Hepatocyte (in vitro differentiated cells): ENCODE results near the gene GMDS. TPM values are rescaled to one million over a fixed set of nuclear protein-coding genes. Genes with fewer than 3 reads are reported as not detected.

Experiments
- DNase-seq: peaks from one replicate; pipeline ENCODE4 v3.0.0-alpha.2; 2016; ENCODE audit warnings: low spot score
- H2AFZ ChIP-seq: fragments of 200-600 bp; sonication (generic); 2 replicates; pipeline ENCODE4 v1.6.0; 2016; ENCODE audit warnings: antibody characterized with exemption, mild to moderate bottlenecking
- H3K27ac ChIP-seq: fragments of 200-600 bp; sonication (generic); 2 replicates; pipeline ENCODE4 v1.5.1; 2016; ENCODE audit warnings: mild to moderate bottlenecking
- H3K27me3 ChIP-seq: fragments of 200-600 bp; sonication (generic); 2 replicates; pipeline ENCODE4 v1.6.1; 2016
- H3K36me3 ChIP-seq: fragments of 200-600 bp; sonication (generic); replicated peaks from 2 replicates; pipeline ENCODE4 v1.5.1; 2016; ENCODE audit warnings: low read depth; ENCODE audit not compliant: insufficient read depth
- H3K4me1 ChIP-seq: fragments of 200-600 bp; sonication (generic); 2 replicates; pipeline ENCODE4 v1.5.1; 2016; ENCODE audit warnings: mild to moderate bottlenecking, moderate library complexity; ENCODE audit not compliant: insufficient read depth
- H3K4me2 ChIP-seq: fragments of 200-600 bp; sonication (generic); 2 replicates; pipeline ENCODE4 v1.6.0; 2016
- H3K4me3 ChIP-seq: fragments of 200-600 bp; sonication (generic); 2 replicates; pipeline ENCODE4 v1.5.1; 2016; ENCODE audit warnings: mild to moderate bottlenecking
- H3K79me2 ChIP-seq: fragments of 200-600 bp; sonication (generic); 2 replicates; pipeline ENCODE4 v1.6.0; 2017; ENCODE audit warnings: mild to moderate bottlenecking
- H3K9me2 ChIP-seq: fragments of 200-600 bp; sonication (generic); replicated peaks from 2 replicates; pipeline ENCODE4 v1.6.0; 2017; ENCODE audit warnings: mild to moderate bottlenecking; ENCODE audit not compliant: insufficient read depth
- H3K9me3 ChIP-seq: fragments of 200-600 bp; sonication (generic); 2 replicates; pipeline ENCODE4 v1.5.1; 2016; ENCODE audit warnings: low read depth, mild to moderate bottlenecking
- H4K20me1 ChIP-seq: fragments of 200-600 bp; sonication (generic); 2 replicates; pipeline ENCODE4 v1.6.0; 2016; ENCODE audit warnings: mild to moderate bottlenecking; ENCODE audit not compliant: insufficient read depth, poor library complexity, severe bottlenecking
- EZH2 ChIP-seq: fragments of 200-600 bp; sonication (generic); IDR thresholded peaks from 2 replicates; pipeline ENCODE4 v1.6.1; 2016; ENCODE audit warnings: antibody characterized with exemption, mild to moderate bottlenecking, borderline replicate concordance
- EZH2phosphoT487 ChIP-seq: fragments of 200-600 bp; sonication (generic); IDR thresholded peaks from one replicate; pipeline ENCODE4 v1.6.1; 2018; ENCODE audit warnings: antibody characterized with exemption, mild to moderate bottlenecking, low read depth, moderate library complexity; ENCODE audit not compliant: unreplicated experiment, severe bottlenecking
- WGBS: methylation state at CpG from one replicate; pipeline ENCODE4 v1.1.6; 2016; ENCODE audit warnings: low lambda C conversion rate; ENCODE audit errors: missing lambda C conversion rate; 5-methylcytosine and 5-hydroxymethylcytosine counted together
- polyA plus RNA-seq: library from polyadenylated mRNA; unstranded; fragments of >200 nt; fragmentation: Nextera tagmentation; extraction: Ambion mirVana; gene quantifications from 2 replicates; pipeline ENCODE4 v1.2.1, GENCODE V29; 2016
- total RNA-seq: library from RNA; depleted of rRNA; stranded (reverse); fragments of >200 nt; gene quantifications from 2 replicates; pipeline ENCODE4 v1.2.3, GENCODE V29; 2014
- TF ChIP-seq, protein P1 (sequence below): fragments of 200-600 bp; sonication (generic); IDR thresholded peaks from 2 replicates; pipeline ENCODE4 v1.5.1; 2016; ENCODE audit warnings: antibody characterized with exemption, mild to moderate bottlenecking; ENCODE audit not compliant: poor library complexity

The GMDS gene
- total and polyA plus RNA-seq, 2 experiments from 2014 or later, result 20.7 to 32.6 TPM

DNA sequence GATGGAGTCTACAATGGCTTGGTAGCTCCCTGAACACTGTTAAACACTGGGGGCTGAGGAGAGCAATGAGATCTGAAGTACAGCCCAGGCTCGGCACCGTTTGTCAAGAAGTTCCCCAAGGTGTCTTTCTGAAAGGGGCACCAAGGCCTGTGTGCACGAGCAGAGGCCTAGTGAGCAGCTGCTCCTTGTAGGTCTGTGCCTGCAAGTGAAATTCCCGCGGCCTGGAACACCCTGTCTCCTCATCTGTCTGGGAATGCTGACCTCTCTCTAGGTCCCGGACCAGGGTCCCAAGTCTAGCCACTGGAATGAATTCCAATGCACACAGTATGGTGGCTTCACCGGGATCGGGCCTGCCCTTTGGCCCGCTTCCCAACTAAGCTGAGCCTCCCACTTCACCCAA is 500.9 kb downstream of the GMDS start:
- Histone ChIP-seq H3K9me2 (no peaks in the 10 kb centered on the region), H3K79me2 (no peaks in the 10 kb centered on the region), H3K27ac (no peak overlapping the region), H3K36me3 (no peaks in the 10 kb centered on the region), H4K20me1 (no peaks in the 10 kb centered on the region), H2AFZ (no peak overlapping the region), H3K4me1 (no peaks in the 10 kb centered on the region), H3K4me2 (no peak overlapping the region), H3K27me3 (no peaks in the 10 kb centered on the region), H3K9me3 (no peaks in the 10 kb centered on the region), H3K4me3 (no peak overlapping the region)
- DNase-seq, result no peak
- 96% methylated on average over 9 of the region's 9 CpGs for WGBS
- TF ChIP-seq EZH2 (no peak), EZH2phosphoT487 (no peak)
- TF ChIP-seq, protein P1, sequence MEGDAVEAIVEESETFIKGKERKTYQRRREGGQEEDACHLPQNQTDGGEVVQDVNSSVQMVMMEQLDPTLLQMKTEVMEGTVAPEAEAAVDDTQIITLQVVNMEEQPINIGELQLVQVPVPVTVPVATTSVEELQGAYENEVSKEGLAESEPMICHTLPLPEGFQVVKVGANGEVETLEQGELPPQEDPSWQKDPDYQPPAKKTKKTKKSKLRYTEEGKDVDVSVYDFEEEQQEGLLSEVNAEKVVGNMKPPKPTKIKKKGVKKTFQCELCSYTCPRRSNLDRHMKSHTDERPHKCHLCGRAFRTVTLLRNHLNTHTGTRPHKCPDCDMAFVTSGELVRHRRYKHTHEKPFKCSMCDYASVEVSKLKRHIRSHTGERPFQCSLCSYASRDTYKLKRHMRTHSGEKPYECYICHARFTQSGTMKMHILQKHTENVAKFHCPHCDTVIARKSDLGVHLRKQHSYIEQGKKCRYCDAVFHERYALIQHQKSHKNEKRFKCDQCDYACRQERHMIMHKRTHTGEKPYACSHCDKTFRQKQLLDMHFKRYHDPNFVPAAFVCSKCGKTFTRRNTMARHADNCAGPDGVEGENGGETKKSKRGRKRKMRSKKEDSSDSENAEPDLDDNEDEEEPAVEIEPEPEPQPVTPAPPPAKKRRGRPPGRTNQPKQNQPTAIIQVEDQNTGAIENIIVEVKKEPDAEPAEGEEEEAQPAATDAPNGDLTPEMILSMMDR, result no peak

DNA sequence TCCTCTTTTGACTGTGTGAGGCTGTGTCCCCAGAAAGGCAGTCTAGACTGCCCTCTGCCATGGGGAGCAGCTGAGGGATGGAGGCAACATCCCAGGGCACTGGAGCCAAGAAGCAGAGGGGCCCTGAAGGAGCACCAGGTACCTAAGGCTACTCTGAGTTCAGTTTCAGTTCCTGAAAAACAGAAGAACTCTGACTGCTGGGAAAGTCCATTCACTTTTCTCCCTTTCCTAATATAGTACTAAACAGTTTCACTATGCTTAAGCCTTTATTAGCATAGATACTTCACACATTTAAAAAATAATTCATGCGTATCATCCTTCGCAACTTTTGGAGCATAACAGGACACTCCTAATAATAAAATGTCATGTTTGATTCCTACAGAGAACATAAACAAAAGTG is 505.7 kb downstream of the GMDS start:
- Histone ChIP-seq H3K79me2 (no peaks in the 10 kb centered on the region), H3K9me3 (no peaks in the 10 kb centered on the region), H3K27me3 (no peaks in the 10 kb centered on the region), H3K4me3 (no peak overlapping the region), H4K20me1 (no peaks in the 10 kb centered on the region), H2AFZ (no peak overlapping the region), H3K9me2 (no peaks in the 10 kb centered on the region), H3K4me2 (no peak overlapping the region), H3K27ac (no peak overlapping the region), H3K36me3 (no peaks in the 10 kb centered on the region), H3K4me1 (no peaks in the 10 kb centered on the region)
- no peak for TF ChIP-seq EZH2phosphoT487
- TF ChIP-seq EZH2, result no peak
- TF ChIP-seq, protein P1, result no peak
- WGBS, result 100% methylated on average over 2 of the region's 2 CpGs
- DNase-seq, result no peak

DNA sequence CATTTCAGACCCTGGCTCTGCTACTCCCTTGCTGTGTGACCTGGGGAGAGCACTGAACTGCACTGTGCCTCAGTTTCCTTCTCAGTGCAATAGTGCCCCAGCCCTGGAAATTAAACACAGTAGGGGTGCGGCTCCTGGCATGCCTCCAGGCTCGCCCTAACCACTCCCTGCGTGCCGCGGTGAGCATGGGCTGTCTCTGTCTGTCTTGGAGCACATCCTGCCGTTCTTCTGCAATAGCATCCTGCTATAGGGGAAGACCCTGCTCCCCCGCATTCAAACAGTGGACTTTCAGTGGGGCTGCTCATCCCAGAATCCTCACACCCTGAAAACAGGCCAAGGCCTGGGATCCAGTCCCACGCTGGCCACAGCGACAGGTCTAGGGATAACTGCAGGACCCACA is 506.2 kb downstream of the GMDS start:
- DNase-seq, result no peak
- TF ChIP-seq EZH2phosphoT487 (no peak), EZH2 (no peak)
- TF ChIP-seq, protein P1, result no peak
- 97% methylated on average over 9 of the region's 9 CpGs for WGBS

More for the DNA sequence above, 506.2 kb downstream of the GMDS start:
- H3K27me3 ChIP-seq, result no peaks in the 10 kb centered on the region
- no peaks in the 10 kb centered on the region for H3K9me3 ChIP-seq
- no peaks in the 10 kb centered on the region for H3K79me2 ChIP-seq
- no peaks in the 10 kb centered on the region for H4K20me1 ChIP-seq
- H3K4me3 ChIP-seq, result no peak overlapping the region
- H3K4me1 ChIP-seq, result no peaks in the 10 kb centered on the region
- no peak overlapping the region for H3K4me2 ChIP-seq
- H3K36me3 ChIP-seq, result no peaks in the 10 kb centered on the region
- no peak overlapping the region for H3K27ac ChIP-seq
- no peak overlapping the region for H2AFZ ChIP-seq
- H3K9me2 ChIP-seq, result no peaks in the 10 kb centered on the region
